MM.1S (cell line): ENCODE results near the gene PCAT6.
"Not testable (repeated sequence)": the region's sequence is repeated elsewhere in the genome, so short reads cannot be mapped to it uniquely, and the experiment has no call there.

Experiments
- DNase-seq: peaks from one replicate; pipeline ENCODE4 v3.0.0-alpha.2; 2015
- H2AFZ ChIP-seq: fragments of 300-600 bp; sonication (generic); 2 replicates; pipeline ENCODE4 v1.6.0; 2016; ENCODE audit warnings: antibody characterized with exemption, low read length
- H3F3A ChIP-seq: fragments of 300-600 bp; sonication (generic); 2 replicates; pipeline ENCODE4 v1.6.1; 2016; ENCODE audit warnings: mild to moderate bottlenecking, antibody characterized with exemption, low read length, moderate library complexity, mixed read lengths; ENCODE audit not compliant: insufficient read depth
- H3K27ac ChIP-seq: fragments of 300-600 bp; sonication (generic); 2 replicates; pipeline ENCODE4 v1.5.1; 2016; ENCODE audit warnings: mild to moderate bottlenecking, low read length
- H3K27me3 ChIP-seq: fragments of 300-600 bp; sonication (generic); replicated peaks from 2 replicates; pipeline ENCODE4 v1.6.0; 2016; ENCODE audit warnings: low read length; ENCODE audit not compliant: insufficient read depth
- H3K36me3 ChIP-seq: fragments of 300-600 bp; sonication (generic); replicated peaks from 2 replicates; pipeline ENCODE4 v1.6.1; 2016; ENCODE audit warnings: mild to moderate bottlenecking, low read length, mixed read lengths; ENCODE audit not compliant: insufficient read depth
- H3K4me1 ChIP-seq: fragments of 300-600 bp; sonication (generic); 2 replicates; pipeline ENCODE4 v1.6.1; 2016; ENCODE audit warnings: low read length, mixed read lengths
- H3K4me2 ChIP-seq: fragments of 300-600 bp; sonication (generic); 2 replicates; pipeline ENCODE4 v1.6.0; 2016; ENCODE audit warnings: low read depth, low read length
- H3K4me3 ChIP-seq: fragments of 300-600 bp; sonication (generic); 2 replicates; pipeline ENCODE4 v1.5.1; 2016; ENCODE audit warnings: low read length, mixed read lengths
- H3K79me2 ChIP-seq: fragments of 300-600 bp; sonication (generic); 2 replicates; pipeline ENCODE4 v1.6.1; 2016; ENCODE audit warnings: mixed run types, low read length, mixed read lengths
- H3K9ac ChIP-seq: fragments of 300-600 bp; sonication (generic); 2 replicates; pipeline ENCODE4 v1.6.1; 2016; ENCODE audit warnings: low read length, mixed read lengths
- H3K9me2 ChIP-seq: fragments of 300-600 bp; sonication (generic); replicated peaks from 2 replicates; pipeline ENCODE4 v1.6.1; 2016; ENCODE audit warnings: mild to moderate bottlenecking, low read length, mixed read lengths; ENCODE audit not compliant: insufficient read depth
- H3K9me3 ChIP-seq: fragments of 300-600 bp; sonication (generic); replicated peaks from 2 replicates; pipeline ENCODE4 v1.6.1; 2016; ENCODE audit warnings: mild to moderate bottlenecking, low read length, mixed read lengths; ENCODE audit not compliant: insufficient read depth
- H4K20me1 ChIP-seq: fragments of 300-600 bp; sonication (generic); 2 replicates; pipeline ENCODE4 v1.6.1; 2016; ENCODE audit warnings: mild to moderate bottlenecking, low read length, moderate library complexity, mixed read lengths; ENCODE audit not compliant: insufficient read depth
- CTCF ChIP-seq: fragments of 300-600 bp; sonication (generic); IDR thresholded peaks from 2 replicates; pipeline ENCODE4 v1.5.1; 2016; ENCODE audit warnings: antibody characterized with exemption, low read length, mixed read lengths
- EZH2 ChIP-seq: fragments of 300-600 bp; sonication (generic); optimal IDR thresholded peaks from 2 replicates; pipeline ENCODE3; 2017; ENCODE audit warnings: low read depth, mild to moderate bottlenecking, antibody characterized with exemption, low read length, mixed read lengths
- EZH2phosphoT487 ChIP-seq: fragments of 300-600 bp; sonication (generic); IDR thresholded peaks from 2 replicates; pipeline ENCODE4 v1.6.1; 2018; ENCODE audit warnings: antibody characterized with exemption, low read length

Gene PCAT6

GRCh38 chr1:202791077-202791747 lies 19.5 kb upstream of the PCAT6 start:
- Histone ChIP-seq H3K27ac (no peak overlapping the region), H4K20me1 (no peaks in the 10 kb centered on the region), H3K36me3 (no peaks in the 10 kb centered on the region), H3K4me3 (no peak overlapping the region), H3K79me2 (no peaks in the 10 kb centered on the region), H3K27me3 (no peaks in the 10 kb centered on the region), H3F3A (no peaks in the 10 kb centered on the region), H3K9me3 (no peaks in the 10 kb centered on the region), H3K9ac (no peak overlapping the region), H3K9me2 (no peaks in the 10 kb centered on the region), H3K4me1 (no peaks in the 10 kb centered on the region), H2AFZ (no peak overlapping the region), H3K4me2 (no peak overlapping the region)
- DNase-seq = no peak
- TF ChIP-seq EZH2phosphoT487 (no peak), CTCF (no peak), EZH2 (no peak)

GRCh38 chr1:202794051-202794740 lies 16.6 kb upstream of the PCAT6 start:
- Histone ChIP-seq H3K4me1 (peaks cover 7% of the 10 kb centered on the region), H2AFZ (no peak overlapping the region), H4K20me1 (no peaks in the 10 kb centered on the region), H3K9me2 (no peaks in the 10 kb centered on the region), H3K27me3 (no peaks in the 10 kb centered on the region), H3K27ac (no peak overlapping the region), H3K9me3 (no peaks in the 10 kb centered on the region), H3K4me3 (no peak overlapping the region), H3K9ac (no peak overlapping the region), H3K79me2 (no peaks in the 10 kb centered on the region), H3K36me3 (no peaks in the 10 kb centered on the region), H3K4me2 (no peak overlapping the region), H3F3A (no peaks in the 10 kb centered on the region; the same call in 1 of the 2 replicates)
- TF ChIP-seq EZH2phosphoT487 = no peak
- no peak for TF ChIP-seq EZH2
- no peak for TF ChIP-seq CTCF
- no peak for DNase-seq

GRCh38 chr1:202794931-202795330 lies 15.8 kb upstream of the PCAT6 start:
- not testable (repeated sequence) for H3K9me2 ChIP-seq, H3K36me3 ChIP-seq, H3K4me2 ChIP-seq, H3K4me3 ChIP-seq, H3K4me1 ChIP-seq, H3K27me3 ChIP-seq, H3F3A ChIP-seq, H3K79me2 ChIP-seq, H3K27ac ChIP-seq, DNase-seq, H4K20me1 ChIP-seq, H2AFZ ChIP-seq, H3K9me3 ChIP-seq, H3K9ac ChIP-seq

GRCh38 chr1:202796670-202797069 lies 14.1 kb upstream of the PCAT6 start:
- Histone ChIP-seq H3F3A (no peaks in the 10 kb centered on the region; the same call in 1 of the 2 replicates), H3K4me1 (peaks cover 7% of the 10 kb centered on the region), H3K36me3 (no peaks in the 10 kb centered on the region), H3K79me2 (no peaks in the 10 kb centered on the region), H4K20me1 (no peaks in the 10 kb centered on the region), H2AFZ (no peak overlapping the region), H3K9me2 (no peaks in the 10 kb centered on the region), H3K4me2 (no peak overlapping the region), H3K27me3 (no peaks in the 10 kb centered on the region), H3K9me3 (no peaks in the 10 kb centered on the region), H3K4me3 (no peak overlapping the region), H3K27ac (no peak overlapping the region), H3K9ac (no peak overlapping the region)
- TF ChIP-seq CTCF (no peak), EZH2phosphoT487 (no peak), EZH2 (no peak)
- DNase-seq = no peak
